RCC 7860 (cell line): ENCODE results near the gene QARS1.

Experiments used
- DNase-seq: peaks from one replicate; pipeline ENCODE4 v3.0.0-alpha.2; 2015; ENCODE audit warnings: low spot score
- FAIRE-seq: peaks from 2 replicates; lab custom pipeline; 2012; peaks lifted over from hg19 to GRCh38; lab: Jason Lieb, UNC

QARS1 gene

GRCh38 chr3:49121132-49121736 lies 16.7 kb upstream of the QARS1 start:
- FAIRE-seq (no peak), DNase-seq (no peak)

- DNase-seq (peak; percentile 69), FAIRE-seq (no peak)
Measured at GRCh38 chr3:49120438-49121131, 16.0 kb upstream of the QARS1 start, which contains the start of gene USP19. Gene USP19 (minus strand): TSS chr3:49120823. CDS start chr3:49119145, 1,678 bp downstream.

- FAIRE-seq (no peak), DNase-seq (no peak)
Measured at GRCh38 chr3:49120096-49120437, 15.5 kb upstream of the QARS1 start.

- FAIRE-seq (no peak), DNase-seq (peak; percentile 7)
Measured at GRCh38 chr3:49119439-49119838, 14.9 kb upstream of the QARS1 start.

- DNase-seq (no peak), FAIRE-seq (no peak)
Measured at GRCh38 chr3:49119036-49119435, 14.5 kb upstream of the QARS1 start.

GRCh38 chr3:49112262-49112661 lies 7.7 kb upstream of the QARS1 start:
- no peak for FAIRE-seq

GRCh38 chr3:49111347-49111746 lies 6.8 kb upstream of the QARS1 start:
- DNase-seq (no peak), FAIRE-seq (no peak)

More at GRCh38 chr3:49112262-49112661, 7.7 kb upstream of the QARS1 start:
- no peak for DNase-seq

- FAIRE-seq, result no peak
- DNase-seq, result no peak
Measured at GRCh38 chr3:49110780-49111179, 6.2 kb upstream of the QARS1 start.

GRCh38 chr3:49108346-49108745 lies 3.8 kb upstream of the QARS1 start:
- DNase-seq (no peak), FAIRE-seq (no peak)

GRCh38 chr3:49104052-49104426 lies 518 bp downstream of the QARS1 start:
- no peak for DNase-seq
- no peak for FAIRE-seq

- FAIRE-seq, result no peak
- DNase-seq, result no peak
Measured at GRCh38 chr3:49100046-49100615, 4.4 kb downstream of the QARS1 start.

- FAIRE-seq, result no peak
- no peak for DNase-seq
Measured at GRCh38 chr3:49098910-49099630, 5.5 kb downstream of the QARS1 start.

- FAIRE-seq (no peak), DNase-seq (no peak)
Measured at GRCh38 chr3:49098429-49098828, 6.1 kb downstream of the QARS1 start.

GRCh38 chr3:49093853-49094767 lies 10.4 kb downstream of the QARS1 start, which contains the start of gene QRICH1:
Gene QRICH1 (minus strand): TSS chr3:49094071. CDS start chr3:49077017, 17,054 bp downstream.
- FAIRE-seq (peak; percentile 83), DNase-seq (peak; percentile 96)

- peak; percentile 37 for DNase-seq
- no peak for FAIRE-seq
Measured at GRCh38 chr3:49092938-49093852, 11.4 kb downstream of the QARS1 start.

GRCh38 chr3:49081429-49081828 lies 23.1 kb downstream of the QARS1 start:
- FAIRE-seq, result no peak

GRCh38 chr3:49079270-49079669 lies 25.3 kb downstream of the QARS1 start:
- FAIRE-seq (peak; percentile 74), DNase-seq (no peak)

More at GRCh38 chr3:49081429-49081828, 23.1 kb downstream of the QARS1 start:
- DNase-seq, result no peak

GRCh38 chr3:49076646-49077045 lies 27.9 kb downstream of the QARS1 start:
- no peak for FAIRE-seq
- DNase-seq, result no peak

GRCh38 chr3:49076116-49076515 lies 28.4 kb downstream of the QARS1 start:
- FAIRE-seq, result no peak
- no peak for DNase-seq
